ENCODE data around the gene SLIT3. TPM values are rescaled to one million over a fixed set of nuclear protein-coding genes. Genes with fewer than 3 reads are reported as not detected.

The SLIT3 gene
- total and polyA plus RNA-seq, 9 of the 15 experiments (the other 6 are each of a cell fraction or from before 2014, with no cell fraction given) = 0.01 to 0.04 TPM; not detected in 7

DNA sequence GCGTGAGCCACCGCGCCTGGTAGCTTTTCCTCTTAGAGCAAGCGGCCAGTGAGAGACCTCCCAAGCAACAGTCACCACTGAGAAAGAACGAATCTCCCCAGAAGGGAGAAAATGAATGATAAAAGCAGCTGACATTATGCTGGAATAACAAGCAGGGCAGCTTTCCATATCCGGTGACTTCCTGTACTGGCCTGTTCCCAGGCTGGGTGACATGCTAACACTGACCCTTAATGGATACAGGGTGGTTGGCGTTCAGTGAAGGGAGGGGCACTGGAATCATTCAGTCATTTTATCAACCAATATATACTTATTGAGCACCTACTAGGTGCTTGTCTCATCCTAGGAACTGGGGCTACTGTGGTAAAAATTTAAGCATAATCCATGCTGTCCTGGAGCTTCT lies 364.4 kb downstream of the SLIT3 start:
- Histone ChIP-seq H3K36me3 (ENCODE audit: control insufficient read depth, insufficient read depth, low read length) (no peaks in the 10 kb centered on the region), H3K9me3 (replicated peaks; ENCODE audit: control insufficient read depth, insufficient read depth, low read depth, low read length) (no peaks in the 10 kb centered on the region), H3K79me2 (ENCODE audit: control insufficient read depth, insufficient read depth, low read length) (no peaks in the 10 kb centered on the region), H3K9ac (ENCODE audit: insufficient read depth in 1 of 2, low read depth in 2 of 2, low read length in 2 of 2) (no peak overlapping the region), H2AFZ (ENCODE audit: low read depth, low read length) (no peak overlapping the region), H3K27ac (ENCODE audit: extremely low read depth, low read depth, low read length) (no peak overlapping the region), H3K4me1 (replicated peaks in 1 of 2; ENCODE audit: control insufficient read depth in 2 of 2, insufficient read depth in 2 of 2, low read length in 2 of 2) (no peaks in the 10 kb centered on the region), H3K4me3 (no peak overlapping the region), H3K9me1 (ENCODE audit: control insufficient read depth, insufficient read depth, low read length) (no peaks in the 10 kb centered on the region), H4K20me1 (replicated peaks; ENCODE audit: control insufficient read depth, insufficient read depth, low read length) (0 out of 2 replicates have a peak, but pooled peaks cover 3% of the 10 kb centered on the region), H3K27me3 (ENCODE audit: control insufficient read depth in 2 of 2, insufficient read depth in 2 of 2, low read length in 2 of 2) (peaks cover 2 to 4% of the 10 kb centered on the region in 2 experiments; a peak in 2 of 5 replicates), H3K4me2 (ENCODE audit: insufficient read depth, low read length) (no peak overlapping the region)
- ATAC-seq (no peak), FAIRE-seq (no peak), DNase-seq (ENCODE audit: extremely low read depth in 1 of 4, low spot score in 3 of 4) (no peak)
- ChIA-PET CTCF (ENCODE audit: low intra/inter-chr PET ratio) (no interaction called here), POLR2A (interaction anchor here (0.7 kb wide), 2 partner anchors 265 to 1542 kb away, joined by 3 to 4 read pairs; no protein-coding TSS in a partner anchor)
- intact Hi-C loops (cut with micrococcal nuclease) (no loop called here), in situ Hi-C loops (cut with MboI) (no loop called here)
- no TSS peak for BruUV-seq (replicated peaks)
- TF ChIP-seq RBM14 (IDR thresholded peaks at IDR 0.05; ENCODE audit: borderline replicate concordance, insufficient read depth, low read depth, low read length) (no peak), RHOXF2B (CRISPR knock-in tag; conservative IDR thresholded peaks at IDR 0.05) (no peak), HLTF (IDR thresholded peaks at IDR 0.05) (no peak), ZNF778 (CRISPR knock-in tag; IDR thresholded peaks at IDR 0.05) (no peak), RB1 (IDR thresholded peaks at IDR 0.05; ENCODE audit: low read depth) (no peak), RBFOX2 (IDR thresholded peaks at IDR 0.05; ENCODE audit: low read depth, low read length) (no peak), L3MBTL2 (IDR thresholded peaks at IDR 0.05) (no peak), ZNF695 (CRISPR knock-in tag; IDR thresholded peaks at IDR 0.05) (no peak), ZNF354B (CRISPR knock-in tag; IDR thresholded peaks at IDR 0.05) (no peak), PML (IDR thresholded peaks at IDR 0.05; ENCODE audit: low read length) (no peak), CBX8 (IDR thresholded peaks at IDR 0.05; ENCODE audit: borderline replicate concordance, extremely low read depth, low read depth, low read length, poor library complexity, severe bottlenecking) (no peak), ZNF165 (CRISPR knock-in tag; IDR thresholded peaks at IDR 0.05; ENCODE audit: borderline replicate concordance) (no peak), NONO (IDR thresholded peaks at IDR 0.05; ENCODE audit: low read depth in 2 of 2, low read length in 1 of 2) (no peak), ZBED1 (IDR thresholded peaks at IDR 0.05) (no peak)
- TF ChIP-seq, protein P1, sequence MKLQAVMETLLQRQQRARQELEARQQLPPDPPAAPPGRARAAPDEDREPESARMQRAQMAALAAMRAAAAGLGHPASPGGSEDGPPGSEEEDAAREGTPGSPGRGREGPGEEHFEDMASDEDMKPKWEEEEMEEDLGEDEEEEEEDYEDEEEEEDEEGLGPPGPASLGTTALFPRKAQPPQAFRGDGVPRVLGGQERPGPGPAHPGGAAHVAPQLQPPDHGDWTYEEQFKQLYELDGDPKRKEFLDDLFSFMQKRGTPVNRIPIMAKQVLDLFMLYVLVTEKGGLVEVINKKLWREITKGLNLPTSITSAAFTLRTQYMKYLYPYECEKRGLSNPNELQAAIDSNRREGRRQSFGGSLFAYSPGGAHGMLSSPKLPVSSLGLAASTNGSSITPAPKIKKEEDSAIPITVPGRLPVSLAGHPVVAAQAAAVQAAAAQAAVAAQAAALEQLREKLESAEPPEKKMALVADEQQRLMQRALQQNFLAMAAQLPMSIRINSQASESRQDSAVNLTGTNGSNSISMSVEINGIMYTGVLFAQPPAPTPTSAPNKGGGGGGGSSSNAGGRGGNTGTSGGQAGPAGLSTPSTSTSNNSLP (IDR thresholded peaks at IDR 0.05; ENCODE audit: borderline replicate concordance, low read depth, low read length) = no peak
- TF ChIP-seq, protein P2, sequence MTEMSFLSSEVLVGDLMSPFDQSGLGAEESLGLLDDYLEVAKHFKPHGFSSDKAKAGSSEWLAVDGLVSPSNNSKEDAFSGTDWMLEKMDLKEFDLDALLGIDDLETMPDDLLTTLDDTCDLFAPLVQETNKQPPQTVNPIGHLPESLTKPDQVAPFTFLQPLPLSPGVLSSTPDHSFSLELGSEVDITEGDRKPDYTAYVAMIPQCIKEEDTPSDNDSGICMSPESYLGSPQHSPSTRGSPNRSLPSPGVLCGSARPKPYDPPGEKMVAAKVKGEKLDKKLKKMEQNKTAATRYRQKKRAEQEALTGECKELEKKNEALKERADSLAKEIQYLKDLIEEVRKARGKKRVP (CRISPR knock-in tag; IDR thresholded peaks at IDR 0.05) = no peak
- 2% methylated on average over 7 of the region's 7 CpGs for WGBS (ENCODE audit: insufficient coverage, low coverage, missing lambda C conversion rate)
